ENCODE results near the gene TREM2.

GRCh38 chr6:41155132-41155805 is 7.6 kb downstream of the TREM2 start:
- TF ChIP-seq POLR2AphosphoS5 (IDR thresholded peaks at IDR 0.05; ENCODE audit: borderline replicate concordance, low read depth, low read length), result no peak
- no peak for TF ChIP-seq FOXP2 (optimal IDR thresholded peaks at IDR 0.05; ENCODE audit: control extremely low read depth, extremely low read length, insufficient read depth)
- no peak for TF ChIP-seq EZH2 (IDR thresholded peaks at IDR 0.05)

Measured in SK-N-MC (cell line).